HCT116 (cell line): ENCODE measurements around the gene CAMK2A. TPM values are rescaled to one million over a fixed set of nuclear protein-coding genes. Genes with fewer than 3 reads are reported as not detected.

Source experiments
- ATAC-seq: fragments of 200-7000 bp; cut with Tn5 transposase; 2 replicates; pipeline ENCODE4 v1.9.1; 2020; ENCODE audit warnings: mild to moderate bottlenecking, moderate library complexity
- BruUV-seq: library from RNA; stranded (reverse); fragments of 400-500 nt; replicated peaks from 2 replicates; lab custom pipeline; 2021; lab: Mats Ljungman, UMichigan
- CTCF ChIA-PET: fragments of 300-600 bp; sonication (Branson Sonifier 250); formaldehyde crosslinking; loops from one replicate; lab custom pipeline; 2021; ENCODE audit warnings: antibody characterized with exemption; lab: Charles Lee
- POLR2A ChIA-PET: fragments of 300-600, 350-600 bp; sonication (Branson Sonifier 250); formaldehyde crosslinking; loops from one replicate; lab custom pipeline; 2021; ENCODE audit warnings: antibody characterized with exemption; lab: Charles Lee
- RAD21 ChIA-PET, 2 experiments: fragments of 300-600 bp; sonication (Branson Sonifier 250); formaldehyde crosslinking; loops; one replicate each; lab custom pipeline; 2023; ENCODE audit warnings: low total read pairs in 2 of 2; ENCODE audit not compliant: uncharacterized antibody in 2 of 2, unreplicated experiment in 2 of 2, low non-redundant PET in 1 of 2; lab: Charles Lee
- DNase-seq: peaks from one replicate; pipeline ENCODE4 v3.0.0-alpha.2; 2010; ENCODE audit warnings: low read depth, low spot score
- H2AFZ ChIP-seq: fragments of 200-600 bp; shearing (Covaris generic), sonication (generic); 2 replicates; pipeline ENCODE4 v1.6.1; 2017; ENCODE audit warnings: low read depth, mixed run types, mixed read lengths, antibody characterized with exemption, low read length; ENCODE audit not compliant: poor library complexity, severe bottlenecking
- H3K27ac ChIP-seq: 2 replicates; pipeline ENCODE4 v1.5.1; 2012; ENCODE audit warnings: low read depth, low read length
- H3K27me3 ChIP-seq: fragments of 200-600 bp; sonication (generic); 2 replicates; pipeline ENCODE4 v1.6.1; 2016; ENCODE audit warnings: mixed run types, low read length, mixed read lengths; ENCODE audit not compliant: insufficient read depth
- H3K36me3 ChIP-seq, 2 experiments: fragments of 200-500 bp in 1 of 2; fragments of 200-600 bp in 1 of 2; sonication (Bioruptor generic) in 1 of 2; sonication (generic) in 1 of 2; 2 replicates each; pipeline versions ENCODE4 v1.5.1 to v1.6.1; 2014 to 2016; ENCODE audit warnings: low read length in 2 of 2, inconsistent platforms in 1 of 2, mixed read lengths in 1 of 2, mixed run types in 1 of 2; ENCODE audit not compliant: insufficient read depth in 2 of 2, control insufficient read depth in 1 of 2
- H3K4me1 ChIP-seq, 2 experiments: fragments of 200-600 bp in 1 of 2; sonication (generic) in 1 of 2; 2 replicates each; pipeline versions ENCODE4 v1.5.1 to v1.6.1; 2012 to 2017; ENCODE audit warnings: low read length in 2 of 2, inconsistent platforms in 1 of 2, mild to moderate bottlenecking in 1 of 2, mixed read lengths in 1 of 2, mixed run types in 1 of 2, moderate library complexity in 1 of 2; ENCODE audit not compliant: insufficient read depth in 2 of 2, control insufficient read depth in 1 of 2
- H3K4me2 ChIP-seq: fragments of 200-600 bp; sonication (generic); 2 replicates; pipeline ENCODE4 v1.6.1; 2017; ENCODE audit warnings: mixed run types, low read length, mixed read lengths
- H3K4me3 ChIP-seq, 2 experiments: fragments of 200-600 bp in 1 of 2; sonication (generic) in 1 of 2; replicated peaks in 1 of 2; 2 replicates each; pipeline ENCODE4 v1.5.1; 2011 to 2016; ENCODE audit warnings: low read length in 2 of 2, control low read depth in 1 of 2, low read depth in 1 of 2, mild to moderate bottlenecking in 1 of 2, mixed read lengths in 1 of 2, mixed run types in 1 of 2
- H3K79me2 ChIP-seq: fragments of 200-600 bp; sonication (generic); 2 replicates; pipeline ENCODE4 v1.6.1; 2017; ENCODE audit warnings: mild to moderate bottlenecking, mixed run types, low read length, moderate library complexity, mixed read lengths; ENCODE audit not compliant: insufficient read depth
- H3K9ac ChIP-seq: fragments of 200-600 bp; sonication (generic); 2 replicates; pipeline ENCODE4 v1.6.1; 2016; ENCODE audit warnings: low read length, mixed read lengths
- H3K9me2 ChIP-seq: fragments of 200-600 bp; sonication (generic), shearing (Covaris generic); 2 replicates; pipeline ENCODE4 v1.6.1; 2017; ENCODE audit warnings: mixed run types, mild to moderate bottlenecking, moderate library complexity; ENCODE audit not compliant: insufficient read depth
- H3K9me3 ChIP-seq, 2 experiments: fragments of 200-500 bp in 1 of 2; fragments of 200-600 bp in 1 of 2; sonication (Bioruptor generic) in 1 of 2; sonication (generic) in 1 of 2; 2 replicates each; pipeline ENCODE4 v1.6.1; 2014 to 2017; ENCODE audit warnings: low read length in 2 of 2, mixed read lengths in 2 of 2, inconsistent platforms in 1 of 2, low read depth in 1 of 2, mild to moderate bottlenecking in 1 of 2, mixed run types in 1 of 2, moderate library complexity in 1 of 2; ENCODE audit not compliant: control insufficient read depth in 1 of 2, insufficient read depth in 1 of 2
- H4K20me1 ChIP-seq: fragments of 200-600 bp; sonication (generic), shearing (Covaris generic); 2 replicates; pipeline ENCODE4 v1.6.1; 2017; ENCODE audit warnings: mixed run types, mild to moderate bottlenecking, moderate library complexity; ENCODE audit not compliant: insufficient read depth
- ATF3 ChIP-seq: IDR thresholded peaks from 2 replicates; pipeline ENCODE4 v1.6.1; 2012
- EGR1 ChIP-seq: IDR thresholded peaks from 2 replicates; pipeline ENCODE4 v1.6.1; 2012; ENCODE audit warnings: low read depth
- ELF1 ChIP-seq: IDR thresholded peaks from 2 replicates; pipeline ENCODE4 v1.6.1; 2012; ENCODE audit warnings: low read depth, borderline replicate concordance
- EZH2 ChIP-seq: fragments of 200-600 bp; sonication (generic); IDR thresholded peaks from 2 replicates; pipeline ENCODE4 v1.6.1; 2017; ENCODE audit warnings: antibody characterized with exemption, mixed run types
- EZH2phosphoT487 ChIP-seq: fragments of 200-600 bp; IDR thresholded peaks from 2 replicates; pipeline ENCODE4 v1.6.1; 2018; ENCODE audit warnings: antibody characterized with exemption, borderline replicate concordance
- FOSL1 ChIP-seq: IDR thresholded peaks from 2 replicates; pipeline ENCODE4 v1.6.1; 2012; ENCODE audit warnings: low read depth
- JUND ChIP-seq: IDR thresholded peaks from 2 replicates; pipeline ENCODE4 v1.6.1; 2012
- MAX ChIP-seq: IDR thresholded peaks from 2 replicates; pipeline ENCODE4 v1.6.1; 2012
- POLR2AphosphoS5 ChIP-seq: IDR thresholded peaks from 2 replicates; pipeline ENCODE4 v1.6.1; 2011; ENCODE audit warnings: mild to moderate bottlenecking, low read depth, low read length, moderate library complexity
- REST ChIP-seq: IDR thresholded peaks from 2 replicates; pipeline ENCODE4 v1.6.1; 2012; ENCODE audit warnings: low read depth
- SRF ChIP-seq: IDR thresholded peaks from 2 replicates; pipeline ENCODE4 v1.6.1; 2012; ENCODE audit warnings: low read depth
- TCF7L2 ChIP-seq: IDR thresholded peaks from 2 replicates; pipeline ENCODE4 v1.7.0; 2011; ENCODE audit warnings: borderline replicate concordance, inconsistent platforms; ENCODE audit not compliant: insufficient read depth, insufficient read length; ENCODE audit errors: extremely low read depth
- ZFX ChIP-seq: fragments of 450-650 bp; IDR thresholded peaks from 2 replicates; pipeline ENCODE4 v1.6.1; 2017
- ZNF274 ChIP-seq: fragments of 200-500 bp; sonication (Bioruptor generic); IDR thresholded peaks from 2 replicates; pipeline ENCODE4 v1.6.1; 2014; ENCODE audit warnings: mild to moderate bottlenecking, low read depth, low read length, inconsistent platforms
- intact Hi-C: fragments of 100-400 bp; cut with micrococcal nuclease; formaldehyde crosslinking; loops from 2 replicates; pipeline ENCODE4 v1.10.0; 2022
- total RNA-seq: library from RNA; stranded (reverse); gene quantifications from one replicate; pipeline ENCODE4 v1.2.1, GENCODE V29; 2021; ENCODE audit not compliant: unreplicated experiment
- TF ChIP-seq, protein P1 (sequence below): IDR thresholded peaks from 2 replicates; pipeline ENCODE4 v1.6.1; 2011; ENCODE audit warnings: mild to moderate bottlenecking, low read length, moderate library complexity; ENCODE audit not compliant: insufficient replicate concordance; ENCODE audit errors: extremely low read depth

Gene CAMK2A
- total RNA-seq, 1 experiment from 2014 or later: not detected

DNA sequence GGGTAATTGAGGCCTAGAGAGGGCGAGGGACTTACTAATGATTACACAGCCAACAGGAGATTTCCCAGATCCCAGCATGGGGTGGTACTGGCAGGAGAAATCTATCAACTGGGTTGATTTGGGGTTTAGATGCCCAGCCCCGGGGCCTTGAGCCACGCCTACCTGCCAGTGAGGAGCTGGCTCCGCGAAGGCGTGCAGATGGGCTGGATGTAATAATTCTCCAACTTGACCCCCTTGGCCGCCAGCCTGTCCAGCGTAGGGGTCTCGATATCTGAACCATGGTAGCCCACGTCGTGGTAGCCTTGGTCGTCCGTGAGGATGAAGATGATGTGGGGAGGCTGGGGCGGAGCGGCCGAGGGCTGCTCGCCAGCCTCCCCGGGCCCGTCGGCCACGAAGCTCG lies 12.3 kb upstream of the CAMK2A start:
- RAD21 ChIA-PET: no interaction called here
- intact Hi-C loops: no loop called here
- Histone ChIP-seq H3K36me3 (no peaks in the 10 kb centered on the region), H3K27me3 (no peaks in the 10 kb centered on the region), H3K79me2 (no peaks in the 10 kb centered on the region), H3K4me2 (no peak overlapping the region), H3K9me3 (no peaks in the 10 kb centered on the region), H3K9me2 (no peaks in the 10 kb centered on the region), H3K9ac (no peak overlapping the region), H2AFZ (no peak overlapping the region), H3K4me1 (peaks cover 0 to 5% of the 10 kb centered on the region in 2 experiments; a peak in 1 of 4 replicates), H3K27ac (no peak overlapping the region), H4K20me1 (no peaks in the 10 kb centered on the region), H3K4me3 (no peak overlapping the region)
- no peak for DNase-seq
- BruUV-seq: no TSS peak
- no peak for TF ChIP-seq ATF3
- TF ChIP-seq POLR2AphosphoS5: no peak
- no peak for TF ChIP-seq ZFX
- POLR2A ChIA-PET: no interaction called here
- CTCF ChIA-PET: no interaction called here
- ATAC-seq: no peak

- DNase-seq (no peak), ATAC-seq (no peak)
- ChIA-PET CTCF (no interaction called here), RAD21 (no interaction called here), POLR2A (no interaction called here)
- Histone ChIP-seq H3K27ac (no peak overlapping the region), H3K36me3 (no peaks in the 10 kb centered on the region), H3K4me2 (no peak overlapping the region), H3K79me2 (no peaks in the 10 kb centered on the region), H3K4me3 (no peak overlapping the region), H3K9me2 (no peaks in the 10 kb centered on the region), H2AFZ (no peak overlapping the region), H3K9ac (no peak overlapping the region), H4K20me1 (no peaks in the 10 kb centered on the region), H3K4me1 (peaks cover 0 to 5% of the 10 kb centered on the region in 2 experiments; a peak in 1 of 4 replicates), H3K27me3 (no peaks in the 10 kb centered on the region), H3K9me3 (no peaks in the 10 kb centered on the region)
- no TSS peak for BruUV-seq
- intact Hi-C loops: no loop called here
- TF ChIP-seq ELF1: no peak
- no peak for TF ChIP-seq EGR1
- no peak for TF ChIP-seq REST
- no peak for TF ChIP-seq POLR2AphosphoS5
- no peak for TF ChIP-seq ZNF274
- TF ChIP-seq EZH2phosphoT487: no peak
- no peak for TF ChIP-seq MAX
- no peak for TF ChIP-seq TCF7L2
- TF ChIP-seq JUND: no peak
- TF ChIP-seq, protein P1, sequence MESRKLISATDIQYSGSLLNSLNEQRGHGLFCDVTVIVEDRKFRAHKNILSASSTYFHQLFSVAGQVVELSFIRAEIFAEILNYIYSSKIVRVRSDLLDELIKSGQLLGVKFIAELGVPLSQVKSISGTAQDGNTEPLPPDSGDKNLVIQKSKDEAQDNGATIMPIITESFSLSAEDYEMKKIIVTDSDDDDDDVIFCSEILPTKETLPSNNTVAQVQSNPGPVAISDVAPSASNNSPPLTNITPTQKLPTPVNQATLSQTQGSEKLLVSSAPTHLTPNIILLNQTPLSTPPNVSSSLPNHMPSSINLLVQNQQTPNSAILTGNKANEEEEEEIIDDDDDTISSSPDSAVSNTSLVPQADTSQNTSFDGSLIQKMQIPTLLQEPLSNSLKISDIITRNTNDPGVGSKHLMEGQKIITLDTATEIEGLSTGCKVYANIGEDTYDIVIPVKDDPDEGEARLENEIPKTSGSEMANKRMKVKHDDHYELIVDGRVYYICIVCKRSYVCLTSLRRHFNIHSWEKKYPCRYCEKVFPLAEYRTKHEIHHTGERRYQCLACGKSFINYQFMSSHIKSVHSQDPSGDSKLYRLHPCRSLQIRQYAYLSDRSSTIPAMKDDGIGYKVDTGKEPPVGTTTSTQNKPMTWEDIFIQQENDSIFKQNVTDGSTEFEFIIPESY: no peak
- TF ChIP-seq ATF3: no peak
- no peak for TF ChIP-seq SRF
- no peak for TF ChIP-seq EZH2
- no peak for TF ChIP-seq FOSL1
These were observed 11.6 kb upstream of the CAMK2A start for GRCh38 chr5:150301170-150301505.
